ENCODE results near the gene B4GALT2.
A peak's percentile ranks its signal among the peaks of the same experiment; 100 is the strongest.

The B4GALT2 gene

DNA sequence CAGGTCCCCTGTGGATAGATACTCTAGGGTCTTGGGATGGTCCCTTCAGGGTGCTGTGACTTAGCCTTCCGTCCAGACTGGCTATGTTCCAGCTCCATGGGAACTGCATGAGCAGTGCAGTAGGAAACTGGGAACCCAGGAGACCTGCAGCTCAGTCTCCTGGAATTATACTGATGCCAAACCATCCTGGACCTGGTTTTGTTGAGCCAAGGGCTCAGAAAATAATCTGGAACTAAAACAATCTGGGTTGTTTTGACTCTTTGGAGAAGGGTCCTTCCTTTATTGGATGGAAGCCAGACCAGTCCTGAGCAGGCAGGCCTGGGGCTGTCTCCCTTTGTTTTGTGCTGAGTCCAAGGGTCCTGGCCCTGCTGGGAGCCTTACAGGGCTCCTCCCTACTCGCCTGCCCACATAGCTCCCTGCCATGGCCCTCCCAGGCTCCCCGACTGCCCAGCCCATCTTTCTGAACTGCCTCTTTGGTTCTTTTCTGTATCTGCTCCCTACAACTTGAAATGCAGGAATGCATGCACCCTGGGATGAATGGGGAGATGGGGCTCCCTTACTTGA is 31.1 kb upstream of the B4GALT2 start:
- TF ChIP-seq ZFX (IDR thresholded peaks at IDR 0.05), result no peak
- TF ChIP-seq, protein P1, sequence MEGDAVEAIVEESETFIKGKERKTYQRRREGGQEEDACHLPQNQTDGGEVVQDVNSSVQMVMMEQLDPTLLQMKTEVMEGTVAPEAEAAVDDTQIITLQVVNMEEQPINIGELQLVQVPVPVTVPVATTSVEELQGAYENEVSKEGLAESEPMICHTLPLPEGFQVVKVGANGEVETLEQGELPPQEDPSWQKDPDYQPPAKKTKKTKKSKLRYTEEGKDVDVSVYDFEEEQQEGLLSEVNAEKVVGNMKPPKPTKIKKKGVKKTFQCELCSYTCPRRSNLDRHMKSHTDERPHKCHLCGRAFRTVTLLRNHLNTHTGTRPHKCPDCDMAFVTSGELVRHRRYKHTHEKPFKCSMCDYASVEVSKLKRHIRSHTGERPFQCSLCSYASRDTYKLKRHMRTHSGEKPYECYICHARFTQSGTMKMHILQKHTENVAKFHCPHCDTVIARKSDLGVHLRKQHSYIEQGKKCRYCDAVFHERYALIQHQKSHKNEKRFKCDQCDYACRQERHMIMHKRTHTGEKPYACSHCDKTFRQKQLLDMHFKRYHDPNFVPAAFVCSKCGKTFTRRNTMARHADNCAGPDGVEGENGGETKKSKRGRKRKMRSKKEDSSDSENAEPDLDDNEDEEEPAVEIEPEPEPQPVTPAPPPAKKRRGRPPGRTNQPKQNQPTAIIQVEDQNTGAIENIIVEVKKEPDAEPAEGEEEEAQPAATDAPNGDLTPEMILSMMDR (conservative IDR thresholded peaks at IDR 0.05), result no peak
- peak overlapping the region; percentile 90 for H3K27ac ChIP-seq

GRCh38 chr1:43949678-43950077 is 29.3 kb upstream of the B4GALT2 start:
- TF ChIP-seq, protein P1 (conservative IDR thresholded peaks at IDR 0.05), result no peak
- no peak for TF ChIP-seq ZFX (IDR thresholded peaks at IDR 0.05)
- H3K27ac ChIP-seq, result no peak overlapping the region

GRCh38 chr1:43951021-43951985 is 27.7 kb upstream of the B4GALT2 start:
- TF ChIP-seq ZFX (IDR thresholded peaks at IDR 0.05), result no peak
- TF ChIP-seq, protein P1 (conservative IDR thresholded peaks at IDR 0.05), result no peak
- H3K27ac ChIP-seq, result no peak overlapping the region

- TF ChIP-seq ZFX (IDR thresholded peaks at IDR 0.05), result no peak
- no peak overlapping the region for H3K27ac ChIP-seq
These were observed 26.2 kb upstream of the B4GALT2 start for GRCh38 chr1:43952731-43953346.

- TF ChIP-seq, protein P1 (conservative IDR thresholded peaks at IDR 0.05), result no peak
- TF ChIP-seq ZFX (IDR thresholded peaks at IDR 0.05), result no peak
- no peak overlapping the region for H3K27ac ChIP-seq
These were observed 25.6 kb upstream of the B4GALT2 start for GRCh38 chr1:43953361-43953760.

- no peak overlapping the region for H3K27ac ChIP-seq
- no peak for TF ChIP-seq ZFX (IDR thresholded peaks at IDR 0.05)
- TF ChIP-seq, protein P1 (conservative IDR thresholded peaks at IDR 0.05), result no peak
These were observed 25.0 kb upstream of the B4GALT2 start for GRCh38 chr1:43954036-43954435.

- no peak overlapping the region for H3K27ac ChIP-seq
- TF ChIP-seq, protein P1 (conservative IDR thresholded peaks at IDR 0.05), result no peak
- no peak for TF ChIP-seq ZFX (IDR thresholded peaks at IDR 0.05)
These were observed 22.8 kb upstream of the B4GALT2 start for GRCh38 chr1:43956234-43956633.

Data from C4-2B (cell line).